Loucy (cell line): Measurements from ENCODE around the gene PIEZO1.

Source experiments
- CTCF ChIP-seq: fragments of 200-600 bp; sonication (generic); conservative IDR thresholded peaks from 2 replicates; pipeline ENCODE4 v1.5.1; 2014; ENCODE audit warnings: mild to moderate bottlenecking, antibody characterized with exemption, low read length
- EZH2phosphoT487 ChIP-seq: fragments of 200-600 bp; IDR thresholded peaks from 2 replicates; pipeline ENCODE4 v1.6.1; 2018; ENCODE audit warnings: antibody characterized with exemption, mild to moderate bottlenecking, moderate library complexity, borderline replicate concordance

- no peak for TF ChIP-seq CTCF
- TF ChIP-seq EZH2phosphoT487: no peak
These were observed 34.1 kb upstream of the PIEZO1 start for GRCh38 chr16:88819126-88819525.
